ENCODE results near the gene MTO1. TPM values are rescaled to one million over a fixed set of nuclear protein-coding genes. Genes with fewer than 3 reads are reported as not detected.
A peak's percentile ranks its signal among the peaks of the same experiment; 100 is the strongest.

MTO1 gene
- total RNA-seq: 10 to 100 TPM; 47.9 to 48.0 TPM
- 35.0 TPM for polyA plus RNA-seq (2013, experiment 1 of 2)
- 55.3 TPM for polyA plus RNA-seq (2013, experiment 2 of 2)
- total RNA-seq: 44.5 to 129 (median 80.4) reads per million in 172 experiments

GRCh38 chr6:73461537-73462350 is at the start of gene MTO1:
TSS of gene MTO1 (plus strand) at chr6:73461737. CDS start at chr6:73461855, 118 bp downstream.
- Histone ChIP-seq H3K36me3 (ENCODE audit: insufficient read depth, low read length) (peaks cover 8% of the 10 kb centered on the region), H3K9me3 (ENCODE audit: control insufficient read depth in 1 of 2, insufficient read depth in 1 of 2, low read length in 2 of 2) (no peaks in the 10 kb centered on the region), H3K27ac (ENCODE audit: low read depth in 1 of 2, low read length in 2 of 2) (peak within 1 kb of the TSS; percentile 88 to 95), H3K27me3 (ENCODE audit: control insufficient read depth in 1 of 2, insufficient read depth in 2 of 2, low read length in 2 of 2) (no peaks in the 10 kb centered on the region), H3K4me1 (ENCODE audit: insufficient read depth, low read length) (peaks cover 53% of the 10 kb centered on the region), H3K4me3 (ENCODE audit: low read length) (peak within 1 kb of the TSS; percentile 81)
- POLR2A ChIA-PET: interaction anchor here (0.6 to 5.8 kb wide), 37 partner anchors 10 to 198 kb away, joined by 3 to 103 read pairs (median 4); partner anchors contain the start of genes CGAS, DDX43, EEF1A1 and KHDC1
- Mint-ChIP-seq H3K27me3 (no peaks in the 10 kb centered on the region), H3K36me3 (ENCODE audit: low read depth) (peaks cover 31% of the 10 kb centered on the region), H3K4me3 (peak within 1 kb of the TSS; percentile 98), H3K9me3 (no peaks in the 10 kb centered on the region), H3K27ac (peak within 1 kb of the TSS; percentile 95), H3K4me1 (ENCODE audit: low read depth) (peaks cover 47% of the 10 kb centered on the region)
- peak; percentile 91 for ATAC-seq (ENCODE audit: poor library complexity)
- intact Hi-C loops (cut with DNase I, micrococcal nuclease): loop anchor here (2.0 to 10.0 kb wide), 4 partner anchors 56 to 1783 kb away; partner anchors contain the start of genes COX7A2 (in 1 of the 2), EEF1A1 (in 1 of the 2) and SLC17A5 (in 1 of the 2)
- CTCF ChIA-PET: interaction anchor here (0.9 to 1.8 kb wide), 7 partner anchors 10 to 193 kb away, joined by 3 to 15 read pairs (median 4); partner anchors contain the start of gene CGAS
- TF ChIP-seq CTCF (IDR thresholded peaks at IDR 0.05): no peak
- peak; percentile 72 to 95 (median 80) for DNase-seq

DNA sequence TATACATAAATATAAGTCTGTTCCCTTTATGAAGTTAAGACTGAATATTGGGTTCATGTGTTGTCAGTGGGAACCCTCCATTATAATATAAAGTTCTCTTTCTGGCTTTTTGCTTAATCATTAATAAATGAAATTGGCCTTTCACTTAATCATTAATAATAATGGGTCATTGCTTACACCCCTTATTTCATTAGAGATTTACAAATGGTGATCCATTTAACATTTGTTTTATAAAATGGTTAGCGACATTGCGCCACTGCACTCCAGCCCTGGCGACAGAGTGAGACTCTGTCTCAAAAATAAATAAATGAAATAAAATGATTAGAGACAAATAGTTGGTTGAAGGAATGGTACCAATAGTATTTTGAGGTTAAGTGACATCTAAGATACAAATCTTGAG is 48.4 kb upstream of the MTO1 start:
- H3K4me1 ChIP-seq (ENCODE audit: insufficient read depth, low read length): no peaks in the 10 kb centered on the region
- no peak for ATAC-seq (ENCODE audit: poor library complexity)
- TF ChIP-seq CTCF (IDR thresholded peaks at IDR 0.05): no peak
- CTCF ChIA-PET: no interaction called here
- intact Hi-C loops (cut with DNase I, micrococcal nuclease): no loop called here
- POLR2A ChIA-PET: no interaction called here
- H3K4me3 Mint-ChIP-seq: no peak overlapping the region
- H3K27ac Mint-ChIP-seq: no peak overlapping the region
- no peak overlapping the region for H3K27ac ChIP-seq (ENCODE audit: low read depth in 1 of 2, low read length in 2 of 2)
- no peak for DNase-seq
- no peaks in the 10 kb centered on the region for H3K9me3 Mint-ChIP-seq
- peaks cover 7% of the 10 kb centered on the region for H3K36me3 Mint-ChIP-seq (ENCODE audit: low read depth)
- no peaks in the 10 kb centered on the region for H3K27me3 ChIP-seq (ENCODE audit: control insufficient read depth in 1 of 2, insufficient read depth in 2 of 2, low read length in 2 of 2)
- H3K27me3 Mint-ChIP-seq: no peaks in the 10 kb centered on the region
- no peaks in the 10 kb centered on the region for H3K4me1 Mint-ChIP-seq (ENCODE audit: low read depth)
- H3K36me3 ChIP-seq (ENCODE audit: insufficient read depth, low read length): no peaks in the 10 kb centered on the region
- no peak overlapping the region for H3K4me3 ChIP-seq (ENCODE audit: low read length)
- H3K9me3 ChIP-seq (ENCODE audit: control insufficient read depth in 1 of 2, insufficient read depth in 1 of 2, low read length in 2 of 2): no peaks in the 10 kb centered on the region

DNA sequence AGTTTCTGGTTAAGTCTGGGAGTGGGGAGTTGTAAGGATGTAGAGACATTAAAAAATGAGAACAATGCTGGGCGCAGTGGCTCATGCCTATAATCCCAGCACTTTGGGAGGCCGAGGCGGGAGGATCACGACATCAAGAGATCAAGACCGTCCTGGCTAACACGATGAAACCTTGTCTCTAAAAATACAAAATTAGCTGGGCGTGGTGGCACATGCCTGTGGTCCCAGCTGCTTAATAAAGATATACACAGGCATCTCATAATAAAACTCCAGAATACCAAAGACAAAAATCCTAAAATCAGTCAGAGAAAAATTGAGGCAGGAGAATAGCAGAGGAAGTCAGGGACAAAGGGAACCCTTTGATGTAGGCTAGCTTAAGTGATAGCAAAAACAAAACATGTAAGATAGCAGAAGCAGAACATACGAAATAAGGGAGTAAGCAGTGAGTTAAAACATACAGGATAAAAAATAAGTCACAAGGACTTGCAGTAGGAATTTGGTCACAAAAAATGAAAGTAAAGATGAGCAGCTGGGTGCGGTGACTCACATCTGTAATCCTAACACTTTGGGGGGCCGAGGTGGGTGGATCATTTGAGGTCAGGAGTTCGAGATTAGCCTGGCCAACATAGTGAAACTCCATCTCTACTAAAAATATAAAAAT is 43.3 kb upstream of the MTO1 start:
- no peak overlapping the region for H3K4me3 ChIP-seq (ENCODE audit: low read length)
- peaks cover 20% of the 10 kb centered on the region for H3K4me1 Mint-ChIP-seq (ENCODE audit: low read depth)
- H3K27ac Mint-ChIP-seq: peak overlapping the region; percentile 29
- ChIA-PET CTCF (no interaction called here), POLR2A (no interaction called here)
- no peaks in the 10 kb centered on the region for H3K9me3 ChIP-seq (ENCODE audit: control insufficient read depth in 1 of 2, insufficient read depth in 1 of 2, low read length in 2 of 2)
- peaks cover 5% of the 10 kb centered on the region for H3K36me3 ChIP-seq (ENCODE audit: insufficient read depth, low read length)
- H3K9me3 Mint-ChIP-seq: no peaks in the 10 kb centered on the region
- H3K4me1 ChIP-seq (ENCODE audit: insufficient read depth, low read length): peaks cover 19% of the 10 kb centered on the region
- H3K4me3 Mint-ChIP-seq: no peak overlapping the region
- intact Hi-C loops (cut with DNase I, micrococcal nuclease): no loop called here
- no peaks in the 10 kb centered on the region for H3K27me3 Mint-ChIP-seq
- peaks cover 19% of the 10 kb centered on the region for H3K36me3 Mint-ChIP-seq (ENCODE audit: low read depth)
- no peak overlapping the region for H3K27ac ChIP-seq (ENCODE audit: low read depth in 1 of 2, low read length in 2 of 2)
- DNase-seq (peak in 1 of 14 experiments; percentile 18), ATAC-seq (ENCODE audit: poor library complexity) (no peak)
- TF ChIP-seq CTCF (IDR thresholded peaks at IDR 0.05): no peak
- no peaks in the 10 kb centered on the region for H3K27me3 ChIP-seq (ENCODE audit: control insufficient read depth in 1 of 2, insufficient read depth in 2 of 2, low read length in 2 of 2)
